Astrocyte (in vitro differentiated cells and primary cell): ENCODE measurements around the gene SLFN12L. TPM values are rescaled to one million over a fixed set of nuclear protein-coding genes. Genes with fewer than 3 reads are reported as not detected.
"Not testable (repeated sequence)": the region's sequence is repeated elsewhere in the genome, so short reads cannot be mapped to it uniquely, and the experiment has no call there.

Source experiments
- DNase-seq: peaks from one replicate; pipeline ENCODE4 v3.0.0-alpha.2; 2010; ENCODE audit warnings: low read depth
- FAIRE-seq: peaks from 2 replicates; lab custom pipeline; 2011; peaks lifted over from hg19 to GRCh38; lab: Jason Lieb, UNC
- H2AFZ ChIP-seq: 2 replicates; pipeline ENCODE4 v1.6.0; 2012; ENCODE audit warnings: low read depth, low read length, inconsistent platforms
- H3K27ac ChIP-seq: 2 replicates; pipeline ENCODE4 v1.5.1; 2011; ENCODE audit warnings: low read depth, low read length, inconsistent platforms
- H3K27me3 ChIP-seq: 2 replicates; pipeline ENCODE4 v1.6.0; 2011; ENCODE audit warnings: low read length, inconsistent platforms; ENCODE audit not compliant: insufficient read depth
- H3K36me3 ChIP-seq: 2 replicates; pipeline ENCODE4 v1.5.1; 2011; ENCODE audit warnings: low read length, inconsistent platforms; ENCODE audit not compliant: insufficient read depth
- H3K4me1 ChIP-seq: 2 replicates; pipeline ENCODE4 v1.5.1; 2011; ENCODE audit warnings: low read length, inconsistent platforms; ENCODE audit not compliant: insufficient read depth
- H3K4me2 ChIP-seq: 2 replicates; pipeline ENCODE4 v1.6.0; 2012; ENCODE audit warnings: low read length, inconsistent platforms
- H3K4me3 ChIP-seq: 2 replicates; pipeline ENCODE4 v1.5.1; 2011; ENCODE audit warnings: low read depth, mild to moderate bottlenecking, low read length, inconsistent platforms; ENCODE audit not compliant: insufficient read depth
- H3K79me2 ChIP-seq: 2 replicates; pipeline ENCODE4 v1.6.0; 2012; ENCODE audit warnings: mild to moderate bottlenecking, low read length, inconsistent platforms; ENCODE audit not compliant: insufficient read depth
- H3K9ac ChIP-seq: 2 replicates; pipeline ENCODE4 v1.6.0; 2012; ENCODE audit warnings: mild to moderate bottlenecking, low read length, inconsistent platforms
- H3K9me3 ChIP-seq: 2 replicates; pipeline ENCODE4 v1.5.1; 2012; ENCODE audit warnings: low read depth, mild to moderate bottlenecking, low read length, inconsistent platforms; ENCODE audit not compliant: insufficient read depth
- H4K20me1 ChIP-seq: 2 replicates; pipeline ENCODE4 v1.6.0; 2012; ENCODE audit warnings: low read length, inconsistent platforms; ENCODE audit not compliant: insufficient read depth
- H3K27ac Mint-ChIP-seq: one replicate; pipeline ENCODE4 v1.8.0; 2021; ENCODE audit warnings: mild to moderate bottlenecking, mixed read lengths; ENCODE audit not compliant: unreplicated experiment
- H3K27me3 Mint-ChIP-seq: one replicate; pipeline ENCODE4 v1.8.0; 2021; ENCODE audit warnings: low read depth, mixed read lengths; ENCODE audit not compliant: unreplicated experiment
- H3K36me3 Mint-ChIP-seq: one replicate; pipeline ENCODE4 v1.8.0; 2021; ENCODE audit warnings: low read depth, mixed read lengths; ENCODE audit not compliant: unreplicated experiment
- H3K4me1 Mint-ChIP-seq: one replicate; pipeline ENCODE4 v1.8.0; 2021; ENCODE audit warnings: low read depth, mixed read lengths; ENCODE audit not compliant: unreplicated experiment
- H3K4me3 Mint-ChIP-seq: one replicate; pipeline ENCODE4 v1.8.0; 2021; ENCODE audit warnings: mild to moderate bottlenecking, moderate library complexity, mixed read lengths; ENCODE audit not compliant: unreplicated experiment
- H3K9me3 Mint-ChIP-seq: one replicate; pipeline ENCODE4 v1.8.0; 2021; ENCODE audit warnings: mild to moderate bottlenecking, mixed read lengths; ENCODE audit not compliant: unreplicated experiment
- EZH2 ChIP-seq: IDR thresholded peaks from 2 replicates; pipeline ENCODE4 v1.6.1; 2012; ENCODE audit warnings: mild to moderate bottlenecking, low read length, inconsistent platforms; ENCODE audit not compliant: insufficient read depth
- total RNA-seq: library from RNA; stranded (reverse); gene quantifications from 2 replicates; pipeline ENCODE4 v1.2.1, GENCODE V29; 2021
- TF ChIP-seq, protein P1 (sequence below): IDR thresholded peaks from 2 replicates; pipeline ENCODE4 v1.5.1; 2011; ENCODE audit warnings: low read depth, mild to moderate bottlenecking, inconsistent platforms, low read length, moderate library complexity; ENCODE audit not compliant: insufficient read depth

The SLFN12L gene
- total RNA-seq, 1 donor from 2014 or later, result 0.14 TPM

DNA sequence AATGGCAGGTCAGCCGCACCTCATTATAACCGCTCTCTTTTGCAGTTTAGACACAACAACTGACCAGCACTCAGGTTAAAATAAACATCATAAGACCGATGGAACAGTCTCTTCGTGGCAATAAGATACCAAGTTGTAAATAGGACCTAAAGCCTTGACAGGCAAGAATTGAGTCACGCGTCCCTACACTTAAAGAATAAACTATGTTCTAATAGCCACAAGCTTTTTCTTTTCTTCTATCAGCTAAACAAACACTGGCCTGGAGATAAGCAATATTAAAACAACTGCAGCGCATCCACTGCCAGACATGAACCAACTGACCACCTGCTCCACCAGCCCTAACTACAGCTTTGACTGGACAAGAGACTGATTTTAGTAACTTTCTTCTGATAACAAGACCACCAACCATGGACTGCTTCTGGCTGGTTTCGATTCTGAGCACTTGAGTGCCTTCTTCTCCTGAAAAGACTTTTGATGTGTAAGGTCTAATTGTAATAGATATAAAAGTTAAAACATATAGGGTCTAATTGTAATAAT lies 17.5 kb downstream of the SLFN12L start:
- DNase-seq, result no peak
- Mint-ChIP-seq H3K4me1 (peaks cover 2% of the 10 kb centered on the region), H3K9me3 (peaks cover 2% of the 10 kb centered on the region), H3K27ac (no peak overlapping the region), H3K27me3 (peaks cover 21% of the 10 kb centered on the region), H3K36me3 (no peaks in the 10 kb centered on the region), H3K4me3 (no peak overlapping the region)
- H4K20me1 ChIP-seq, result no peaks in the 10 kb centered on the region
- no peak overlapping the region for H3K9ac ChIP-seq
- no peaks in the 10 kb centered on the region for H3K79me2 ChIP-seq
- TF ChIP-seq EZH2, result no peak
- TF ChIP-seq, protein P1, sequence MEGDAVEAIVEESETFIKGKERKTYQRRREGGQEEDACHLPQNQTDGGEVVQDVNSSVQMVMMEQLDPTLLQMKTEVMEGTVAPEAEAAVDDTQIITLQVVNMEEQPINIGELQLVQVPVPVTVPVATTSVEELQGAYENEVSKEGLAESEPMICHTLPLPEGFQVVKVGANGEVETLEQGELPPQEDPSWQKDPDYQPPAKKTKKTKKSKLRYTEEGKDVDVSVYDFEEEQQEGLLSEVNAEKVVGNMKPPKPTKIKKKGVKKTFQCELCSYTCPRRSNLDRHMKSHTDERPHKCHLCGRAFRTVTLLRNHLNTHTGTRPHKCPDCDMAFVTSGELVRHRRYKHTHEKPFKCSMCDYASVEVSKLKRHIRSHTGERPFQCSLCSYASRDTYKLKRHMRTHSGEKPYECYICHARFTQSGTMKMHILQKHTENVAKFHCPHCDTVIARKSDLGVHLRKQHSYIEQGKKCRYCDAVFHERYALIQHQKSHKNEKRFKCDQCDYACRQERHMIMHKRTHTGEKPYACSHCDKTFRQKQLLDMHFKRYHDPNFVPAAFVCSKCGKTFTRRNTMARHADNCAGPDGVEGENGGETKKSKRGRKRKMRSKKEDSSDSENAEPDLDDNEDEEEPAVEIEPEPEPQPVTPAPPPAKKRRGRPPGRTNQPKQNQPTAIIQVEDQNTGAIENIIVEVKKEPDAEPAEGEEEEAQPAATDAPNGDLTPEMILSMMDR, result no peak
- no peaks in the 10 kb centered on the region for H3K36me3 ChIP-seq
- FAIRE-seq, result no peak
- H3K27ac ChIP-seq, result no peak overlapping the region
- H3K4me2 ChIP-seq, result no peak overlapping the region
- H2AFZ ChIP-seq, result no peak overlapping the region
- H3K27me3 ChIP-seq, result peaks cover 5% of the 10 kb centered on the region
- no peaks in the 10 kb centered on the region for H3K9me3 ChIP-seq
- H3K4me3 ChIP-seq, result no peak overlapping the region
- no peaks in the 10 kb centered on the region for H3K4me1 ChIP-seq

DNA sequence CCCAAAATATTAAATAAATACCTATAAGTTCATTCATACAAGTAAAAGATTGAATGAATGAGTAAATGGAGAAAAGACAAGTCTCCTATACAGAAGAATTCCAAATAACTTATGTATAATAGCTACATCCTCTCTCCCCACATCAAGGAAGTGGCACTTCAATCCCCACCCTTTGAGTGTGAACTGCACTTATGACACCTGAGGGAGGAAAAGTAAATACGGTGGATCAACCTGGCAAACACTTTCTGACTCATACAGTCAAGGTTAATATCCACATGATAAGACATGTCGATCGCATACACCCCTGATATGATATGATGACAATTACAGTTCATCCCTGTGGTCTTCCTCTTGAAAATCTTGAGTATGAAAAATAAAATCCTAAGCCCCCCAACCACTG lies 18.0 kb downstream of the SLFN12L start:
- Histone ChIP-seq H3K79me2 (no peaks in the 10 kb centered on the region), H3K9me3 (no peaks in the 10 kb centered on the region), H3K27me3 (peaks cover 5% of the 10 kb centered on the region), H3K4me1 (no peaks in the 10 kb centered on the region), H3K27ac (no peak overlapping the region), H3K36me3 (no peaks in the 10 kb centered on the region), H4K20me1 (no peaks in the 10 kb centered on the region), H3K9ac (no peak overlapping the region), H3K4me3 (no peak overlapping the region), H2AFZ (no peak overlapping the region), H3K4me2 (no peak overlapping the region)
- TF ChIP-seq, protein P1, result no peak
- TF ChIP-seq EZH2, result no peak
- peaks cover 2% of the 10 kb centered on the region for H3K4me1 Mint-ChIP-seq
- no peaks in the 10 kb centered on the region for H3K36me3 Mint-ChIP-seq
- H3K27ac Mint-ChIP-seq, result no peak overlapping the region
- FAIRE-seq, result no peak
- peaks cover 2% of the 10 kb centered on the region for H3K9me3 Mint-ChIP-seq
- H3K4me3 Mint-ChIP-seq, result no peak overlapping the region
- DNase-seq, result no peak
- H3K27me3 Mint-ChIP-seq, result peaks cover 23% of the 10 kb centered on the region

DNA sequence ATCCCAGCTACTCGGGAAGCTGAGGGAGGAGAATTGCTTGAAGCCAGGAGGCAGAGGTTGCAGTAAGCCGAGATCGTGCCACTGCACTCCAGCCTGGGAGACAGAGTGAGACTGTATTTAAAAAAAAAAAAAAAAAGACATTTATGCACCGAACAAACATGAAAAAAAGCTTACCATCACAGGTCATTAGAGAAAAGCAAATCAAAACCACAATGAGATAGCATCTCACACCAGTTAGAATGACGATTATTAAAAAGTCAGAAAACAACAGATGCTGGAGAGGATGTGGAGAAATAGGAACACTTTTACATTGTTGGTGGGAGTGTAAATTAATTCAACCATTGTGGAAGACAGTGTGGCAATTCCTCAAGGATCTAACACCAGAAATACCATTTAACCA lies 19.0 kb downstream of the SLFN12L start:
- H3K9me3 Mint-ChIP-seq, FAIRE-seq, H4K20me1 ChIP-seq, H3K4me3 Mint-ChIP-seq, H3K79me2 ChIP-seq, H2AFZ ChIP-seq, H3K4me3 ChIP-seq, H3K27ac Mint-ChIP-seq, H3K27ac ChIP-seq, H3K4me1 ChIP-seq, H3K4me1 Mint-ChIP-seq, H3K9ac ChIP-seq, H3K36me3 Mint-ChIP-seq, DNase-seq, H3K9me3 ChIP-seq, H3K36me3 ChIP-seq, H3K4me2 ChIP-seq: not testable (repeated sequence)
- H3K27me3 ChIP-seq, result peaks cover 13% of the 10 kb centered on the region
- H3K27me3 Mint-ChIP-seq, result peaks cover 28% of the 10 kb centered on the region
